B cell (primary cell): ENCODE measurements around the gene TRIM38.

Experiments used
- CTCF ChIP-seq: fragments of 200-600 bp; IDR thresholded peaks from one replicate; pipeline ENCODE4 v1.8.0; 2022; ENCODE audit warnings: antibody characterized with exemption, mild to moderate bottlenecking
- EZH2 ChIP-seq: IDR thresholded peaks from 2 replicates; pipeline ENCODE4 v1.6.1; 2012; ENCODE audit warnings: borderline replicate concordance, low read depth, mild to moderate bottlenecking, moderate library complexity, low read length; ENCODE audit not compliant: insufficient read depth, poor library complexity, severe bottlenecking

DNA sequence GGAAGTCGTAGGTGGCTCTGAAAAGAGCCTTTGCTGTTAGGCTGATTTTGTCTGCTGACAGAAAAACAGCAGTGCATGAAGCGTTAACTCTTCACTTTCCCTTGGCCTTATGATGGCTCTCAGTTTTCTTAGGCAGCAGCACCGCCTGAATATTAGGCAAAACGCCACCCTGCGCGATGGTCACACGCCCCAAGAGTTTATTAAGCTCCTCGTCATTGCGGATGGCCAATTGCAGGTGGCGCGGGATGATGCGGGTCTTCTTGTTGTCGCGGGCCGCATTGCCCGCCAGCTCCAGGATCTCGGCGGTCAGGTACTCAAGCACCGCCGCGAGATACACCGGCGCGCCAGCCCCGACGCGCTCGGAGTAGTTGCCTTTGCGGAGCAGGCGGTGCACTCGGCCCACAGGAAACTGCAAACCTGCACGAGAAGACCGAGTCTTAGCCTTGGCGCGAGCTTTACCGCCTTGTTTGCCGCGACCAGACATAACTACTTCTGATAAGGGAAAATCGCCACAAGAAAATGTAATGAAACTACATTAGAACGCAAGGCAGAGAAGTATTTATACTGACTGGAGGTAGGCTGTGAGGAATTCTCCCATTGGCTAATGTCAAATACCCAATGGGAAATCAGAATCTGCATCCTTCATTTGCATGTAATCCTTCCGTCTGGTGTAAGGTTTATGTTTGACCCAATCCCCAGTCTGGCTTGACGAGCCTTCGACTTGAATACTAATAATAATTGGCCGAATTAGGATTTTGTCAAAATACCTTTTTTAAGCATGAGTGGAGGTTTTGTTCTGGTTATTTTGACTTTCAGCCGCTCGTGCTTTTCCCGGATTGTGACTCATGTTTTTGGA, 70.7 kb downstream of the TRIM38 start:
- TF ChIP-seq CTCF (no peak), EZH2 (no peak)
